K562 (cell line): Measurements from ENCODE around the gene STX2. TPM values are rescaled to one million over a fixed set of nuclear protein-coding genes. Genes with fewer than 3 reads are reported as not detected.

Source experiments
- ARID2 ChIP-seq: fragments of 450-650 bp; IDR thresholded peaks from 2 replicates; pipeline ENCODE4 v1.6.1; 2017; ENCODE audit warnings: antibody characterized with exemption, mild to moderate bottlenecking
- ATF1 ChIP-seq, 2 experiments: fragments of 450-650 bp in 1 of 2; IDR thresholded peaks; 2 replicates each; pipeline ENCODE4 v1.6.1; 2016; ENCODE audit warnings: missing compliant biosample characterization in 1 of 2, missing genetic modification characterization in 1 of 2
- BRCA1 ChIP-seq, 2 experiments: fragments of 450-650 bp in 1 of 2; sonication (generic) in 1 of 2; formaldehyde crosslinking in 1 of 2; IDR thresholded peaks; 2 replicates each; pipeline versions ENCODE4 v1.5.0 to v1.6.1; 2017 to 2020; ENCODE audit warnings: mild to moderate bottlenecking in 1 of 2, missing genetic modification reagents in 1 of 2
- CHD1 ChIP-seq: fragments of 200-600 bp; sonication (generic); IDR thresholded peaks from one replicate; pipeline ENCODE4 v1.6.1; 2012; ENCODE audit warnings: mild to moderate bottlenecking, moderate library complexity, low read length, inconsistent platforms
- FOS ChIP-seq: IDR thresholded peaks from 3 replicates; pipeline ENCODE4 v1.6.1; 2011; ENCODE audit not compliant: insufficient read length; ENCODE audit errors: extremely low read depth
- ILF3 ChIP-seq: fragments of 450-650 bp; IDR thresholded peaks from 2 replicates; pipeline ENCODE4 v1.6.1; 2018; ENCODE audit warnings: antibody characterized with exemption, mild to moderate bottlenecking, moderate library complexity, borderline replicate concordance
- RBBP5 ChIP-seq: fragments of 200-600 bp; sonication (generic); IDR thresholded peaks from 2 replicates; pipeline ENCODE4 v1.6.1; 2012; ENCODE audit warnings: borderline replicate concordance, mild to moderate bottlenecking, low read length, control low read depth, inconsistent platforms; ENCODE audit not compliant: insufficient read depth, poor library complexity, severe bottlenecking
- ZBTB7A ChIP-seq: IDR thresholded peaks from 2 replicates; pipeline ENCODE4 v1.6.1; 2011; ENCODE audit warnings: low read depth, mild to moderate bottlenecking, low read length, moderate library complexity, borderline replicate concordance; ENCODE audit not compliant: control insufficient read depth
- ZNF140 ChIP-seq: fragments of 250-450 bp; sonication (Bioruptor Pico); IDR thresholded peaks from 2 replicates; pipeline ENCODE4 v1.8.0; 2021; ENCODE audit warnings: moderate library complexity, mild to moderate bottlenecking, inconsistent platforms
- polyA plus RNA-seq, 8 experiments: library from polyadenylated mRNA; depleted of rRNA in 4 of 8; stranded (reverse) in 5 of 8; unstranded in 3 of 8; fragments of >200 nt; fragmentation: Nextera tagmentation in 2 of 8; fragmentation: Illumina TruSeq in 1 of 8; extraction: Ambion mirVana in 2 of 8; extraction: Trizol in 1 of 8; gene quantifications; 2 replicates each; pipeline versions ENCODE4 v1.2.1 to v1.2.3, GENCODE V29; 2011 to 2014; ENCODE audit warnings: inconsistent platforms in 1 of 8, missing spikeins in 1 of 8
- total RNA-seq, 7 experiments: library from RNA; depleted of rRNA in 6 of 7; stranded (reverse); fragments of >200 nt in 6 of 7; fragmentation: Illumina TruSeq in 2 of 7; extraction: Trizol in 2 of 7; gene quantifications; 2 replicates each; pipeline versions ENCODE4 v1.2.1 to v1.2.3, GENCODE V29; 2011 to 2021; ENCODE audit warnings: low replicate concordance in 1 of 7
- TF ChIP-seq, protein P1 (sequence below): fragments of 450-650 bp; formaldehyde crosslinking; IDR thresholded peaks from 2 replicates; pipeline ENCODE4 v1.4.0; 2022; ENCODE audit warnings: missing genetic modification characterization
- TF ChIP-seq, protein P2 (sequence below), 2 experiments: fragments of 450-650 bp; formaldehyde crosslinking in 1 of 2; IDR thresholded peaks; 2 replicates each; pipeline versions ENCODE4 v1.4.0 to v1.6.1; 2014 to 2020; ENCODE audit warnings: mild to moderate bottlenecking in 2 of 2, borderline replicate concordance in 1 of 2, low read depth in 1 of 2
- TF ChIP-seq, protein P3 (sequence below): sonication (generic); formaldehyde crosslinking; IDR thresholded peaks from 2 replicates; pipeline ENCODE4 v1.8.0; 2022; ENCODE audit warnings: mild to moderate bottlenecking, missing genetic modification reagents

STX2 gene
- total and polyA plus RNA-seq, 9 of the 15 experiments (the other 6 are each of a cell fraction or from before 2014, with no cell fraction given), result 22.2 to 54.6 (median 30.8) TPM

DNA sequence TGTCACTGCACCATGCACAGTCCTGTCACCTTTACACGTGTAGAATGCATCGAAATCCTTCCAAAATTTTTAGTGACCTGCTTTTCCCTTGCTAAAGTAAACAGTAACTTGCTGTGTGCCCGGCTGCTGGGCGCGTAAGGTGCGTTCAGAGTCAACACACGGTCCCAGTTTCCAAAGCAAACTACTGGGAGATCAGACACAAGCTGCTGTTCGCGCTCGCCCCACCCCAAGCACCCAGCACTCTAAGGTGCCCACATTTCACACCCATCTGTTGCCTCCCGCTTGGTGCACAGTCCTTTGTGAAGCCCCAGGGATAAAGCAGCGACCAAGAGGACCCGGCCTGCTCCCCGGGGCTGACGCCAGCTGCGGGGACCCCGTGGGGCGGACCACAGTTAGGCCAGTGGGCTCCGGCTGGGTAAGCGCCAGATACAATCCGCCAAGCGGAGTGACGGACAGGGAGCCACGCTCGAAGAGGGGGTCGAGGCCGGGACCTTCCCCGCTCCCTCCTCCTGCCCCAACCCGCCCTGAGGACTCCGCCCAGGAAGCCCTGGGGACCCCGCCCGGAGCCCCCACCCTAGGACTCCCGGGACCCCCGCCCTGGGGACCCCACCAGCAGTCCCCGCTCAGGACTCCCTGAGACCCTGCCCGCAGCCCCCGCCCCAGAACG, 633 bp downstream of the STX2 start (continued):
- TF ChIP-seq RBBP5 (peak; percentile 60), FOS (no peak), ATF1 (CRISPR knock-in tag; IDR thresholded peaks at IDR 0.05) (no peak), ATF1 (tag; IDR thresholded peaks at IDR 0.05) (0 out of 2 replicates have a peak, but pooled peaks have one; percentile 11), ARID2 (no peak), CHD1 (no peak), ZBTB7A (peak; percentile 51; the same call in 1 of the 2 replicates), BRCA1 (IDR thresholded peaks at IDR 0.05) (no peak), BRCA1 (CRISPR knock-in tag; IDR thresholded peaks at IDR 0.05) (no peak), ZNF140 (no peak), ILF3 (no peak)
- TF ChIP-seq, protein P1, sequence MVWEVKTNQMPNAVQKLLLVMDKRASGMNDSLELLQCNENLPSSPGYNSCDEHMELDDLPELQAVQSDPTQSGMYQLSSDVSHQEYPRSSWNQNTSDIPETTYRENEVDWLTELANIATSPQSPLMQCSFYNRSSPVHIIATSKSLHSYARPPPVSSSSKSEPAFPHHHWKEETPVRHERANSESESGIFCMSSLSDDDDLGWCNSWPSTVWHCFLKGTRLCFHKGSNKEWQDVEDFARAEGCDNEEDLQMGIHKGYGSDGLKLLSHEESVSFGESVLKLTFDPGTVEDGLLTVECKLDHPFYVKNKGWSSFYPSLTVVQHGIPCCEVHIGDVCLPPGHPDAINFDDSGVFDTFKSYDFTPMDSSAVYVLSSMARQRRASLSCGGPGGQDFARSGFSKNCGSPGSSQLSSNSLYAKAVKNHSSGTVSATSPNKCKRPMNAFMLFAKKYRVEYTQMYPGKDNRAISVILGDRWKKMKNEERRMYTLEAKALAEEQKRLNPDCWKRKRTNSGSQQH, result no peak
- TF ChIP-seq, protein P2, sequence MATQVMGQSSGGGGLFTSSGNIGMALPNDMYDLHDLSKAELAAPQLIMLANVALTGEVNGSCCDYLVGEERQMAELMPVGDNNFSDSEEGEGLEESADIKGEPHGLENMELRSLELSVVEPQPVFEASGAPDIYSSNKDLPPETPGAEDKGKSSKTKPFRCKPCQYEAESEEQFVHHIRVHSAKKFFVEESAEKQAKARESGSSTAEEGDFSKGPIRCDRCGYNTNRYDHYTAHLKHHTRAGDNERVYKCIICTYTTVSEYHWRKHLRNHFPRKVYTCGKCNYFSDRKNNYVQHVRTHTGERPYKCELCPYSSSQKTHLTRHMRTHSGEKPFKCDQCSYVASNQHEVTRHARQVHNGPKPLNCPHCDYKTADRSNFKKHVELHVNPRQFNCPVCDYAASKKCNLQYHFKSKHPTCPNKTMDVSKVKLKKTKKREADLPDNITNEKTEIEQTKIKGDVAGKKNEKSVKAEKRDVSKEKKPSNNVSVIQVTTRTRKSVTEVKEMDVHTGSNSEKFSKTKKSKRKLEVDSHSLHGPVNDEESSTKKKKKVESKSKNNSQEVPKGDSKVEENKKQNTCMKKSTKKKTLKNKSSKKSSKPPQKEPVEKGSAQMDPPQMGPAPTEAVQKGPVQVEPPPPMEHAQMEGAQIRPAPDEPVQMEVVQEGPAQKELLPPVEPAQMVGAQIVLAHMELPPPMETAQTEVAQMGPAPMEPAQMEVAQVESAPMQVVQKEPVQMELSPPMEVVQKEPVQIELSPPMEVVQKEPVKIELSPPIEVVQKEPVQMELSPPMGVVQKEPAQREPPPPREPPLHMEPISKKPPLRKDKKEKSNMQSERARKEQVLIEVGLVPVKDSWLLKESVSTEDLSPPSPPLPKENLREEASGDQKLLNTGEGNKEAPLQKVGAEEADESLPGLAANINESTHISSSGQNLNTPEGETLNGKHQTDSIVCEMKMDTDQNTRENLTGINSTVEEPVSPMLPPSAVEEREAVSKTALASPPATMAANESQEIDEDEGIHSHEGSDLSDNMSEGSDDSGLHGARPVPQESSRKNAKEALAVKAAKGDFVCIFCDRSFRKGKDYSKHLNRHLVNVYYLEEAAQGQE (IDR thresholded peaks at IDR 0.05; ENCODE audit: borderline replicate concordance), result 0 out of 2 replicates have a peak, but pooled peaks have one; percentile 4
- TF ChIP-seq, protein P2 (CRISPR knock-in tag; IDR thresholded peaks at IDR 0.05; ENCODE audit: low read depth), result no peak
- TF ChIP-seq, protein P3, sequence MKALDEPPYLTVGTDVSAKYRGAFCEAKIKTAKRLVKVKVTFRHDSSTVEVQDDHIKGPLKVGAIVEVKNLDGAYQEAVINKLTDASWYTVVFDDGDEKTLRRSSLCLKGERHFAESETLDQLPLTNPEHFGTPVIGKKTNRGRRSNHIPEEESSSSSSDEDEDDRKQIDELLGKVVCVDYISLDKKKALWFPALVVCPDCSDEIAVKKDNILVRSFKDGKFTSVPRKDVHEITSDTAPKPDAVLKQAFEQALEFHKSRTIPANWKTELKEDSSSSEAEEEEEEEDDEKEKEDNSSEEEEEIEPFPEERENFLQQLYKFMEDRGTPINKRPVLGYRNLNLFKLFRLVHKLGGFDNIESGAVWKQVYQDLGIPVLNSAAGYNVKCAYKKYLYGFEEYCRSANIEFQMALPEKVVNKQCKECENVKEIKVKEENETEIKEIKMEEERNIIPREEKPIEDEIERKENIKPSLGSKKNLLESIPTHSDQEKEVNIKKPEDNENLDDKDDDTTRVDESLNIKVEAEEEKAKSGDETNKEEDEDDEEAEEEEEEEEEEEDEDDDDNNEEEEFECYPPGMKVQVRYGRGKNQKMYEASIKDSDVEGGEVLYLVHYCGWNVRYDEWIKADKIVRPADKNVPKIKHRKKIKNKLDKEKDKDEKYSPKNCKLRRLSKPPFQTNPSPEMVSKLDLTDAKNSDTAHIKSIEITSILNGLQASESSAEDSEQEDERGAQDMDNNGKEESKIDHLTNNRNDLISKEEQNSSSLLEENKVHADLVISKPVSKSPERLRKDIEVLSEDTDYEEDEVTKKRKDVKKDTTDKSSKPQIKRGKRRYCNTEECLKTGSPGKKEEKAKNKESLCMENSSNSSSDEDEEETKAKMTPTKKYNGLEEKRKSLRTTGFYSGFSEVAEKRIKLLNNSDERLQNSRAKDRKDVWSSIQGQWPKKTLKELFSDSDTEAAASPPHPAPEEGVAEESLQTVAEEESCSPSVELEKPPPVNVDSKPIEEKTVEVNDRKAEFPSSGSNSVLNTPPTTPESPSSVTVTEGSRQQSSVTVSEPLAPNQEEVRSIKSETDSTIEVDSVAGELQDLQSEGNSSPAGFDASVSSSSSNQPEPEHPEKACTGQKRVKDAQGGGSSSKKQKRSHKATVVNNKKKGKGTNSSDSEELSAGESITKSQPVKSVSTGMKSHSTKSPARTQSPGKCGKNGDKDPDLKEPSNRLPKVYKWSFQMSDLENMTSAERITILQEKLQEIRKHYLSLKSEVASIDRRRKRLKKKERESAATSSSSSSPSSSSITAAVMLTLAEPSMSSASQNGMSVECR (CRISPR knock-in tag), result peak; percentile 60; the same call in 1 of the 2 replicates
